ENCODE measurements around the gene TEDC2. TPM values are rescaled to one million over a fixed set of nuclear protein-coding genes. Genes with fewer than 3 reads are reported as not detected.

Gene TEDC2
- total RNA-seq, 4 donors from 2014 or later: 1.5 TPM; not detected in 3

DNA sequence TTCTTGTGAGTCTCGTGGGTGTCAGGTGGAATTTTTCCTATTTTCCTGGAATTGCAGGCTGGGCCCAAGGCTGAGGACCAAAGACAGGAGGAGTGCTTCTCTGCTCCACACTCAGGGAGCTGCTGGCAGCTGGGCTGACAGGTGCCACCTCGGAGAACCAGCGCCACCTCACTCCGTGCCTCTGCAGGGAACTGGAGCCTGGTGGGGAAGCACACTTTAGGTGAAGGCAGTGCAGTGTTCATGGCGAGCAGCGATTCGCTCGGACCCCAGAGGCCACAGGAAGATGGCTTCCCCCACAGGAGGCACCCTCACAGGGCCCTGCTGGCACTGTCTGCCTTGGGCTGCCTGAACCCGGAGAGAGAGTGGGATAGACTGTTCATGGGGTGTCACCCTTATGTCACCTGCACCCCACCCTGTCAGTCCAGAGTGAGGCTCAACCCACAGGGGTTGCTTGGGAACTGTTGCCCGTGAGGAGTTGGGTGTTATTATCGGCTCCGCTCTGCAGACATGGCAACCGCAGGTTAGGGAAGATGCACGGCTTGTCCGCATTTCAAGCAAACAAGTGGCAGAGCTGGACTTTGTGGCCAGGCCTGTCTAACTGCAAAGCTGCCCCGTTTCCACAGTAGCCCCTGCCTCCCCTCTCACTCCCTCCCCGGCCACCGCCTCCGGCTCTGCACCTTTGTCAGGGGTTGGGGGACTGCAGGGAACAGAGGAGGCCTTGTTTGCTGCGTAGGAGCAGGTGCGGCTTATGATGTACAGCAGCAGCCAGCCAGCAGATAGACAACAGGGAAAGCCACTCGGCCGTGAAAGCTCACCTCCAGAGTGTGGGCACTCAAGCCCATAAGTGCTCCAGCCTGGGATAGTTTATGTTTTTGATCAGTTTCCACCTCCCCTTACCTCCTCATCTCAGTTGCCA, 30.5 kb downstream of the TEDC2 start:
- H3K27ac ChIP-seq (replicated peaks in 1 of 4): no peak overlapping the region
- 91% methylated on average over 19 of the region's 23 CpGs for WGBS
- H3K36me3 ChIP-seq: peaks cover 0 to 16% (median 5%) of the 10 kb centered on the region in 4 donors
- H3K27me3 ChIP-seq: no peaks in the 10 kb centered on the region
- intact Hi-C loops (cut with DNase I): no loop called here
- H3K4me1 ChIP-seq: peaks cover 7 to 17% (median 13%) of the 10 kb centered on the region in 4 donors
- DNase-seq (ENCODE audit: extremely low spot score): no peak
- TF ChIP-seq POLR2AphosphoS5 (IDR thresholded peaks at IDR 0.05): no peak
- TF ChIP-seq EP300 (IDR thresholded peaks at IDR 0.05): no peak
- no peak for TF ChIP-seq POLR2A (IDR thresholded peaks at IDR 0.05; ENCODE audit: low read depth)
- no peak for TF ChIP-seq CTCF (IDR thresholded peaks at IDR 0.05)
- H3K4me3 ChIP-seq: no peak overlapping the region
- no peaks in the 10 kb centered on the region for H3K9me3 ChIP-seq

DNA sequence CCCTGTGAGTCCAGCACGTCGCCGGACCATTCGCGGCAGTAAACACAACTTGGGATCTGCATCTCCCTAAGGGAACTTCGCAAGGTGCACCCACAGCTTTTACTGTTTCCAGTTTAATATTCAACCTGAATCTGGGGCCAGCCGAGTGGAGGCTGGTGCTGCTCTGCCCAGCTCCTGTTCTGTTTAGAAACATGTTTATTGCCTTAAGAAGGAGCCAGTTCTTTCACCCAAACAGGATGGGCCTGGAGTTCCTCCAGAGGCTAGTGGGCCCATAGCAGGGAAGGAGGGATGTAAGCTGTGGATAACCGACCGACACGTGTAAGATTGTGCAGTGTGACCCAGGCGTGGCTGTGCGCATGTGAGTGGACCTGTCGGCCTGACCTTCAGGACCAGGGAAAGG, 32.4 kb downstream of the TEDC2 start:
- H3K9me3 ChIP-seq: no peaks in the 10 kb centered on the region
- H3K27me3 ChIP-seq: no peaks in the 10 kb centered on the region
- no peak overlapping the region for H3K27ac ChIP-seq (replicated peaks in 1 of 4)
- DNase-seq (ENCODE audit: extremely low spot score): no peak
- intact Hi-C loops (cut with DNase I): no loop called here
- H3K4me1 ChIP-seq: peaks cover 5 to 8% (median 7%) of the 10 kb centered on the region in 4 donors
- H3K4me3 ChIP-seq: no peak overlapping the region
- WGBS: 88% methylated on average over 7 of the region's 13 CpGs
- TF ChIP-seq POLR2A (IDR thresholded peaks at IDR 0.05; ENCODE audit: low read depth) (no peak), CTCF (IDR thresholded peaks at IDR 0.05) (no peak), POLR2AphosphoS5 (IDR thresholded peaks at IDR 0.05) (no peak), EP300 (IDR thresholded peaks at IDR 0.05) (no peak)
- peaks cover 13 to 24% (median 18%) of the 10 kb centered on the region in 4 donors for H3K36me3 ChIP-seq

- 92% methylated on average over 6 of the region's 6 CpGs for WGBS
- intact Hi-C loops (cut with DNase I): no loop called here
- no peaks in the 10 kb centered on the region for H3K27me3 ChIP-seq
Observed at GRCh38 chr16:2493605-2494004, 33.7 kb downstream of the TEDC2 start.

GRCh38 chr16:2494616-2495015, 34.7 kb downstream of the TEDC2 start:
- DNase-seq (ENCODE audit: extremely low spot score): no peak
- no peak for TF ChIP-seq POLR2A (IDR thresholded peaks at IDR 0.05; ENCODE audit: low read depth)
- TF ChIP-seq POLR2AphosphoS5 (IDR thresholded peaks at IDR 0.05): no peak
- TF ChIP-seq EP300 (IDR thresholded peaks at IDR 0.05): no peak
- TF ChIP-seq CTCF (IDR thresholded peaks at IDR 0.05): no peak
- 95% methylated on average over 5 of the region's 5 CpGs for WGBS
- Histone ChIP-seq H3K27ac (replicated peaks in 1 of 4) (no peak overlapping the region), H3K36me3 (peaks cover 13 to 46% (median 32%) of the 10 kb centered on the region in 4 donors), H3K4me3 (no peak overlapping the region), H3K9me3 (no peaks in the 10 kb centered on the region), H3K4me1 (peaks cover 20 to 25% (median 23%) of the 10 kb centered on the region in 4 donors), H3K27me3 (no peaks in the 10 kb centered on the region)
- intact Hi-C loops (cut with DNase I): no loop called here

More at GRCh38 chr16:2493605-2494004, 33.7 kb downstream of the TEDC2 start:
- no peak overlapping the region for H3K4me3 ChIP-seq
- H3K4me1 ChIP-seq: peaks cover 17 to 19% (median 18%) of the 10 kb centered on the region in 4 donors
- peaks cover 13 to 37% (median 25%) of the 10 kb centered on the region in 4 donors for H3K36me3 ChIP-seq
- no peaks in the 10 kb centered on the region for H3K9me3 ChIP-seq
- TF ChIP-seq CTCF (IDR thresholded peaks at IDR 0.05) (no peak), POLR2AphosphoS5 (IDR thresholded peaks at IDR 0.05) (no peak), POLR2A (IDR thresholded peaks at IDR 0.05; ENCODE audit: low read depth) (no peak), EP300 (IDR thresholded peaks at IDR 0.05) (no peak)
- no peak overlapping the region for H3K27ac ChIP-seq (replicated peaks in 1 of 4)
- no peak for DNase-seq (ENCODE audit: extremely low spot score)

Data from esophagus muscularis mucosa (tissue), 4 donors.